Measurements from ENCODE around the gene TMEM41B.

GRCh38 chr11:9332655-9333054 is 18.3 kb upstream of the TMEM41B start:
- TF ChIP-seq CTCF (IDR thresholded peaks at IDR 0.05; ENCODE audit: control extremely low read depth in 1 of 3, insufficient read depth in 1 of 3, low read depth in 1 of 3, low read length in 3 of 3) (no peak), SRF (IDR thresholded peaks at IDR 0.05; ENCODE audit: low read depth, low read length) (no peak), TAF1 (IDR thresholded peaks at IDR 0.05; ENCODE audit: low read depth, low read length) (no peak), GABPA (IDR thresholded peaks at IDR 0.05; ENCODE audit: borderline replicate concordance, insufficient read depth, low read length) (no peak)

All from H1 (cell line).